Right lung (tissue), 5 donors: Measurements from ENCODE around the gene STK16. TPM values are rescaled to one million over a fixed set of nuclear protein-coding genes. Genes with fewer than 3 reads are reported as not detected.
"Not testable (repeated sequence)": the region's sequence is repeated elsewhere in the genome, so short reads cannot be mapped to it uniquely, and the experiment has no call there.

Source experiments
- DNase-seq, 2 donors: peaks; one replicate each; pipeline ENCODE4 v3.0.0-alpha.2; 2013
- polyA plus RNA-seq, 5 donors: library from polyadenylated mRNA; unstranded; fragments of 120-200 nt; gene quantifications; one replicate each; pipeline versions ENCODE4 v1.2.1 to v1.2.3, GENCODE V29; 2013; ENCODE audit warnings: inconsistent platforms in 1 of 5, low replicate concordance in 1 of 5; ENCODE audit not compliant: insufficient read length in 5 of 5, insufficient read depth in 1 of 5

Gene STK16
- polyA plus RNA-seq, 5 donors: 32.1 to 36.2 (median 35.2) TPM

DNA sequence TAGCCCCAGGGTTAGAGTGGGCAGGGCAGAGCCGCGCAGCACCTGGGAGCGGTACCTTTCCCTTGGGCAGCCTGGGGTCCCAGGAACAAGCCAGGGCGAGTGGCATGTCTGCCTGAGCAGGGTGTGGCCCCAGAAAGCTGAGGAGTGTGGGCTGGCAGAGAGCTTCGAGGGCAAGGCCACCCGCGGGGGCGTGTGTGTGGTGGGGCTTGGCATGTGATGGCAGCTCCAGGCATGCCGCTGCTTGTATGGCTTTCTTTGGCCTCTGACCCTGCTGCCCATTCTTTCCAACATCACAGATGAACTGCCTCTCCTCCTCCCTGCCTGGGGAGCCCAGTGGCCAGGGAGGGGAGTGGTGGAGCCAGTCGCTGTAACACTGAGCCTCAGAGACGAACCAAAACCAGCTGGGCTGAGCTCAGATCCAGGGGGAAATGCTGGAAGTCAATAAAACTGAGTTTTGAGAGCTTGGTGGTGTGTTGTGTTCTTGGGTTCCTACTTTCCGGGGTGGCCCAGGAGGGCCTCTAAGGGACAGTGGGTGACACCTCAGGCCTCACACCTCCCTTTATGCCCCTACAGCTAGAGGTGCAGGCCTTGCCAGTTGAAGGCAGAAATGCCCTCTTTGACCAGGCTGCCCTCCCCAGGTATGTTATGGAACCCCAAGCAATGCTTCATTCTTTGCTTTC lies 41.3 kb downstream of the STK16 start:
- no peak for DNase-seq

DNA sequence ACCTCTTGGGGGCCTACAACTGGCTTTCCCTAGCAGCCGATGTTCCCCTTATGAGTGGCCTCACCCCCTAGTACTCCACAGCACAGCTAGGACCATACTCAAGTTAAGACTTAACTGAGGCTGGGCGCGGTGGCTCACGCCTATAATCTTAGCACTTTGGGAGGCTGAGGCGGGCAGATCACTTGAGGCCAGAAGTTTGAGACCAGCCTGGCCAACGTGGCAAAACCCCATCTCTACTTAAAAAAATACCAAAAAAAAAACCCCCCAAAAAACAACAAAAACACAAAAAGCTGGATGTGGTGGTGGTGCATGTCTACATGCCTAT lies 41.8 kb downstream of the STK16 start:
- not testable (repeated sequence) for DNase-seq

DNA sequence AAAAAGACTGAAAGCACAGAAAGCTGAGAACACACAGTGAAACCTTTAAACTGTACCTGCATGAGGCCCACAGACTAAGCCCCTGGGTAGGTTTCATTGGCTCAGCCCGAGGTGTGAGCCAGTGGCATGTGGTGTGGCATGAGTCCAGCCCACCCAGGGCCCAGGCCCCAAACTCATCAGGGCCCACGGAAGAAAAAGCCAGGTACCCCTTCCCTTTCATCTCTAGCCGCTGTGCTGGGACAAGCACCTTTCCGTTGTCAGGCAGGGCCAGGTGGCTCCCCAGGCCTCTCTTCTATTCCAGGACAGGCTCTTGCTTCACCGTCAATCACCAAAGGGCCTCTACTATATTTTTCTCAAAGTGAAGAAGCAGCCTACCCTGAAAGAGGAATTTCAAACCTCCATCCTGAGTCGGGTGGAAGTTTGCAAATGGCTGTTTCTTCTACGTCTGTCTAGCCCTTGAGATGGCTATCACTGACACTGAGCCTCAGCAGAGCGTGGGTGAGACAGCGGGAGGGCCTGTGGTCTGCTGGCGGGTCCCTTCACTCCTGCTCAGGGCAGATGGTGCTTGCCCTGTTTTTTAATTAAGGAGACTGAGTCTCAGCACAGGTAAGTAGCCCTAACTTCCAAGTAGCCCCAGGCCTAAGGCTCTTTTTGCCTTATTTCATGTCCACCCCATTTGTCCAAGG lies 42.4 kb downstream of the STK16 start:
- no peak for DNase-seq

DNA sequence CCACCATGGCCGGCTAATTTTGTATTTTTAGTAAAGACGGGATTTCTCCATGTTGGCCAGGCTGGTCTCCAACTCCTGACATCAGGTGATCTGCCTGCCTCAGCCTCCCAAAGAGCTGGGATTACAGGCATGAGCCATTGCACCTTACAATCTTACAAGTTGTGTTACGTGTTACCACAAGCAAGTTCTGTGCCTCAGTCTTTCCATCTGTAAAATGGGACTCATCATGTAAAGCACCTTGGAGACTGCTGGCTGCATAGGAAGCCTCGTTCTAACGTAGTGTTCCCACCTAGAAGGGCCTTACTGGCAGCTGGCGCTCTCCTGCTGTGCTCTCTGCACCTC lies 43.9 kb downstream of the STK16 start:
- no peak for DNase-seq

DNA sequence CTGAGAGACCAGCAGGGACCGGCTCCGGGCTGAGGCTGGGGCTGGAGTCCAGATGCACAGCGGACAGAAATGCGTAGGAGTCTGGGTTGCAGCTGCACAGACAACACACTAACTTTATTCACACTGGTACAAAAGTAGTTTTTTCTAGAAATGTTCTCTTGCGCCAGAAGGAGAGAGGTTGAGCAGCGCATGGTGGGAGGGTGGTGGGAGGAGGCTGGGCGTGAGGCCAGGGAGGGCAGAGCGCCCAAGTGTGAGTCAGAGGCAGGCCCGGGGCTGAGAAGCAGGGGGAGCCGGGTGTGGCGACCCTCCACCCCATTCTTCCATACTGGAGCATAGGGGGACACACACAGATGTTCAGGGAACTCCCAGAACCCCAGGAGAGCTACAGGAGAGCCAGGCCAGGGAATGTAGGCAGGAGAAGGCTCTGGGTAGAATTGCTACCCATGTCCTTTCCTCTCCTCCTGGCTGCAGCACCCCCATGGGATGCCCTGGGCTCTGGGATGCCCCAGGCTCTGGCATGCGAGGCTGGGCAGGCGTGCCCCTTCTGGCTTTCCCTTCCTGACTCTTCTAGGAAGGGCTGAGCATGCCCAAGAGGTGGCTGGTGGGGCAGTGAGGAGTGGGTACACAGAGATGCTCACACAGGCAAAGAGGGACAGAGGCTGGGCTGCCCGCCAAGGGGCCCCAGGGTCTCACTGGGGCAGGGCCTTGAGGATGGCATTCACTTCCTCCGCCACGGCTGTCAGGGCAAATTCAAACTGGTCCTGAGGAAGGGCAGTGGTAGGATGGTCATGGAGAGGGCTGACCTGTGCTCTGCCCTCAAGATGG lies 44.5 kb downstream of the STK16 start:
- peak; percentile 70 to 76 for DNase-seq

DNA sequence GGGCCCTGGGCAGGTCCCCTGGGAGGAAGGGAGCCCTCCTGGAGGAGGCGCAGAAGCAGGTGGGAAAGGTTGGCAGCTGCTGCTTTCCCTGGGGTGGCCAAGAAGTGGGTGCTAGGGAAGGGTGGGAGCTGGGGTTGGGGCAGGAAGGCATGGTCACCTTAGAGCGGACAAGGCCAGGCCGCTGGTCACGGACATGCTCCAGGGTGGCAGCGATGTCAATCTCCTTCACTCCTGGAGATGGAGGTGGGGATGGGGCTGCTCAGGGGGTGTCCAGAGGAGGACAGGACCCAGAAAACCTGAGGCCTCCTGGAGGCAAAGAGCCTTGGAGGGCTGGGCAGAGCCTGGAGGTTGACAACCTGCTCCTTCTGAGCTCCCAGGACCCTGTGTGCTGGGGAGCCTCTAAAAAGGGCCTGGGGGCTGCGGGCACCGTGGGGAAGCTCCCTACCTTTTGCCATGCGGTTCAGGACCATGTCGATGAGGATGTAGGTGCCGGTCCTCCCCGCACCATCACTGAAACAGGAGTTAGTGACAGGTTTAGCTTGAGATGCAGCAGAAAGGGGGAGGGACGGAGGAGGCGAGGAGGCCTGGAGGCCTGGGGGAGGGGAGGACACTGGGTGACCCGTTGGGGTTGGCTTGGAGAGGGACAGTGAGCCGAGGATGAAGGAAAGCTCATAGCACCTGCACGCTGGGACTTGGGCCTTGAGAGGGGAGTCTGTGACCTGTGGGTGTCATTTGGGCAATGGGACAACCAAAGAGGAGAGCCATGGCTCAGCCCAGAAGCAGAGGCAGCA lies 45.3 kb downstream of the STK16 start:
- DNase-seq: no peak

DNA sequence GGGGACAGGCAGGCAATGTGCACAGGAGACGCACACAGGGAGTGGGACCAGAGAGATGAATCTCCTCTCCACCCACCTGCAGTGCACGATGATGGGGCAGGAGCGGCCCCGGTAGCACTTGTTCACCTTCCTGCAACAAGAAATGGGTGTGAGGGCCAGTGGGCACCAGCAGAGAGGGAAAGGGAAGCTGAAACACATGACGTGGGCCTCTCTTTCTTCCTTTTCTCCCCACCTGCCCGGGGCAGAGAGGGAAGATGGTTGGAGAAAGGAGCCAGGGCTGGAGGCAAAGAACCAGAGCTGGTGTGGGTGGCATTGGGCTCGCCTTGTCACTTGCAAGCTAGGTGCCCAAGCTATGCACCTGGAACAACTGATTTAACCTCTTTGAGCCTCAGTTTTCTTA lies 46.1 kb downstream of the STK16 start:
- no peak for DNase-seq

DNA sequence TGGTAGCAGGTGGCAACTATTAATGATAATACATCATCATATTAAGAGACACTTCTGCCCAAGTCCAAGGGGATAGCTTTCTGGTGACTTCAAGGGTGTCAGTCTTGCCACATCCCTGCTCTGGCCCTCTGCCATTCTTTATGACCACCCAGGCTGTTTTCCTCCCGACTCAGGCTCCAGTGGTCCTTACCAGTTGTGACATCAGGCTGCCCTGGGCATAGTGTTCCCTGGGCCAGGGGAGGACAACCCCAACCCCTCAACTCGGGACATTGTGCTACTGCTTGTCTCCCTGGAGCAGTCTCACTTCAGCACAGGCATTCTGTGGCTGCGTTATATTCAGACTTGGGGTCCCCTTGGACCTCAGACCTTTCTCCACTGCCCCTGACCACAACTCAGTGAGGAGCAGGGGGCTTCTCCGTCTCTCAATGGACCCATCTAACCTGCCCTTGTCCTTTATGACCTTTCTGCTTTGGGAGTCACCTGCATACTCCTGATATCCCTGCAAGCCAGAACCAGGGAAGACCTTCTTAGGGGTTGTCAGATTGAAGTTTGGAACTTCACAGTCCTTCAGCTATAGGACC lies 46.7 kb downstream of the STK16 start:
- no peak for DNase-seq

DNA sequence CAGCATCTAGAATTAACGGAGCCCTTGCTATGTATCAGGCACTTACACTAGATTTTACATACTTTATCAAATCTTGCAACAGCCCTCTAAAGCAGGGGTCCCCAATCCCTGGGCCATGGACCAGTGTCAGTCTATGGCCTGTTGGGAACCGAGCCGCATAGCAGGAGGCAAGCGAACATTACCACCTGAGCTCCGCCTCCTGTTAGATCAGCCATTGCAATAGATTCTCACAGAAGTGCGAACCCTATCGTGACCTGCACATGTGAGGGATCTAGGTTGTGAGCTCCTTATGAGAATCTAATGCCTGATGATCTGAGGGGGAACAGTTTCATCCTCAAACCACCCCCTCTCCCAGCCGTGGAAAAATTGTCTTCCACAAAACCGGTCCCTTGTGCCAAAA lies 47.3 kb downstream of the STK16 start:
- DNase-seq: no peak

DNA sequence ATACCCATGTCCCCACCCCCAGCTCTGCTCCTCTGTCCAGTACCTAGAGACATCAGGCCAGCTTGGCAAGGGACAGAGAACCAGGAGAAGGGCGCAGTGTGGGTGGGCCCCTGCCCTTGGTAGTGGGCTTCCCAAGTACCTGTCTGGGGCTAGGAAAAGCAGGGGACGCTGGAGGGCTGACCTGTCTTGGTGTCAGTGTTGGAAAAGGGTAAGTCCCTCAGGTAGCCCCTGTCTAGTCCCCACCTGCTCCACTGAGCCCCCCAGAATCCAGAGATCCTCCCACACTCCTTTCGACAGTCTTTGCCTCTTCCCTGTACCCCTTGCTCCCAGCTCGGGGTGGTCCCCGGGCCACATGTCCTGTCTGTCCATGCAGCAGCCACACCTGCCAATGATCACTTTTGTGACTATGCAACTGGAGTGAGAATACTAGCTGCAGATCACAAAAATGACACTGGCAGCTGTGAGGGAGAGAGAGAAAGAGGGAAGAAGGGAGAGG lies 48.5 kb downstream of the STK16 start:
- no peak for DNase-seq

DNA sequence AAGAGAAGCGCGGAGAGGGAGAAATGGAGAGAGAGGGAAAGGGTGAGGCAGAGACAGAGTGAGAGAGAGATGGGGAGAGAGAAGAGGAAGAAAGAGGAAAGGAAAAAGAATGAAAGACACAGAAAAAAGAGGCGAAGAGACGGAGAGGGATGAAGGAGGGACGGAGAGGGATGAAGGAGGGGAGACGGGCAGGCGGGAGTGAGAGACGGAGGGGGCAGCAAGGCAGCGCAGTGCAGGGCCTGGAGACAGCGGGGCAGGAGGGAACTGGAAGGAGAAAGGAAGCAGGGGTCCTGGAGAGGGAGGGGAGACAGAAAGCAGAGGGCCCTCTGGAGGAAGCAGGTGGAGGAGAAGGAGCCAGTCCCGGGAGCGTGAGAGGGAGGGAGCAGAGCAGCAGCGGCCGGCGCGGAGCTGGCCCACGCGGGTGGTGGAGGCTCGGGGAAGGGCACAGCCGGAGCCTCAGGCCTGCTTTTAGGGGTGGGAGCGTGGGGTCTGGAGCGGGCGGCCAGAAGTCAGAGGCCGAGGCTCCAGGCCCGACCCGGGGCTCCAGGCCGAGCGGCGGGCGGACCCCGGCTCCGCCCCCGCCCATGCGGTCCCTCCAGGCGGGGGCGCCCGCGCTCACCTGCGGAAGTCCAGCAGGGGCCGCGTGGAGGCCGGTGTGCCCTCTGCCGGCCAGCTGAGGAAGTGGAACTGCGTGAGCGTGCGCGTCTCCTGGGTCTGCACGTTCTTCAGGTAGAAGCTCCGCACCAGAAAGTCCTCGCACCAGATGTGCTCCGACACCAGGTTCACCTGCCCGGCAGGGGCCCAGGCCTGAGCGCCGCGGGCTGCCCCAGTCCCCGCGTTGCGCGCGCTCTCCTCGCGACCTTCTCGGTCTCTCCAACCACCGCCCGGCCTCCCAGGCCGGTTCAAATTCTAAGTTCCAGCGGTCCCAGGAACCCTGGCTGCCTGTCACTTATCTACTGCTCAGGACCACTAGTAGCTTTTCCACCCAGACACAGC lies 49.4 kb downstream of the STK16 start:
- peak; percentile 83 to 86 for DNase-seq

DNA sequence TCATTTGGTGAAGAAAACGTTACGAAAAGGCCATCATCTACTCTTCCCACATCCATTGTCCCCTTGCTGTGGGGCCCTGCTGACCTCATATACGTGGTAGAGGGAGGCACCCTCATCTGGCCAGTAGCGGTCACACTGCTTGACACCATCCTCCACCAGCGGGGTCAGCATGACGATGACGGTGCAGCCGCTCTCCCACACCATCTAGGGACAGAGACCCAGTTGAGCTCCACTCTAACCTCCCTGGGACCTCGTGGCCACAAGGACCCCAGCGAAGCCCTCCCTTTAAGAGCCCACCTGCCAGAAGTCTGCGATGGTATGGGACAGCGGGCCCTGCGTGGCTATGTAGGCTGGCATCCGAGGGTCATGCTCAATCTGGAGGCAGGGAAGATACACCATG lies 50.9 kb downstream of the STK16 start:
- no peak for DNase-seq

DNA sequence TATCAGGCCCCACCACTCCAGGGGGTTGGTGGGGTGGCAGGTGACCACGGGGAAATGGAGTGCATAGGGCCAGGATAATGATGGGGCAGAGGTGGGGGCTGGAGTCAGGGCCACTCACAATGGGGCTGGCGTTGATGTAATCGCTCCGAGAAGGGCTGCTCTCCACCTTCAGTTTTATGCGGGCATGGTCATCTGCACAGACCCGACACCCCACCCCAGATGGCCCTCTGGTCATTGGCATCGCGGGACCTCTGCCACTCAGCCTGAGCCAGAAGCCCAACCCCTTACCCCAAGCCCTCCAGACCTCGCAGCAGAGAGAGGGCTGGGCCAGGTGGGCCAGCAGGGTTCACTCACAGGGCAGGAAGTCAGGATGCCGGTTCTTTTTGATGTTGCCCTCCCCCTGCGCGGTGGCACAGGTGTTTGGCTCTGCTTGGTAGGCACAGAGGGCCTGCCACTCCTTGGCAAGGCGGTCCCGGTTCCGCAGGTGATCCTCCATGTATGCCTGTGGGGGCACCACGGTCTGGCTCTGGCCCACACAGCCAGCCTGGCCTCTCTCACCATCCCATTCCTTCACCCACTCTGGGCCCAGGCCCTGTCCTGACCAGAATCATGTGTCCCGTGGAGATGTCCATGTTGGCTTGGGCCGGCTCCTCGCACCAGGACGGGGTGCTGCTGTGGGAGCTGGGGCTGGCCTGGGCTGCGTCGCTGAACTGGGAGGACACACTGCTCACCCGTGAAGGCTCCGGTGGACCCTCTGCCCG lies 51.5 kb downstream of the STK16 start:
- DNase-seq: no peak

DNA sequence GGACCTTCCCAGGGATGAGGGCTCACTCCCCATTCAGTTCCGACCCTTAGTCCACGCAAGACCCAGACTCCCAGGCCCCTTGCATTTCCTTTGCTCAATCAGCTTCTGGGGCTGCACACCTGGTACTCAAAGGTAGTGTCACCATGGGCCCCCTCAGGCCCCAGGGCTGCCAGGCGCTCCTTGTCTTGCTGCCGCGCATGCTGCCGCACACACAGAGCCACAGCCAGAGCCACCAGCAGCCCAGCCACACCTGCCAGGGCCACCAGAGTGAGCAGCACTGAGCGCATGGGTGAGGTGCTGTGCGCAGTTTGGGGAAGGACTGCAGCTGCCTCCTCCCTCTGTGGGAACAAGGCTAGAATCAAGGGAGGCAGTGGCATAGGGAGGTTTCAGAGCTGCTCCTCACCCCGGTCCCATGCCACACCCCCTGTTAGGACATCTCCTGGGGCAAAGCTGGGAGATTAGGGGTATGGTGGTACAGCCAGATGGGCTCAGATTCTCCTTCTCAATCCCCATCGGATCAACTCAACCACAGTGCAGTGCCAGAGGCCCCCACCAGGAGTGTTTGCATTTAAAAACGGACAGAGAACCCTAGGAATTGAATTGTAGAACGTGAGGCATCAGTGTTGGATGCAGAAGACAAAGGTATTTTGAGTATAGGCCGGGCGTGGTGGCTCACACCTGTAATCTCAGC lies 52.6 kb downstream of the STK16 start:
- DNase-seq: no peak

DNA sequence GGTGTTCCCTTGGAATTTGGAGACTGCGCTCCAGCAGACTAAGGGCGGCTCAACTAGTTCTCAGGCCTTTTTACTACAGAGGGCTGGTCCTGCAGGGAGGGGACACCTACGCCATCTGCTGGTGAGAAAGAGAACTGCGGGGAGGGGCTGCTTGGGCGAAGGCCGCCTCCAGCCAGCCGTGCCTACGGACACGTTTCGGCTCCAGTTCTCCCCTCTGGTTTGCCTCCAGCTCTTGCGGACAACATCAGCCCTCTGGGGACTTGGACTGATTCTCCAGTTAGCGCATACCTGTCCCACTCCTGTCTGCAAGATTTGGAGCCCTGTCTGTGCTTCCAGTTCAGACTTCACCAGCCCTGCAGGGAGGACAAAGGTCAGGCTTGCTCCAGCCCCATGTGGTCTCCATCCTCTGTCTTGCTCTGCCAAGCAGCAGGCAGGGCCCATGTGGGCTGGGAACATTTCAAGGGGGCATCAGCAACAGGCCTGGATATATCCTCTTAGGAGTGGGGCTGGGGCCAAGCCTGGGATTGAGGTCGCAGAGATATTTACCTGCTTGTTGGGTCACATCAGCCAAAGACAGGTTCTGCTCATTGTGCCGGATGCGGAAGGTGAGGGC lies 53.6 kb downstream of the STK16 start:
- DNase-seq: peak; percentile 64 to 78

DNA sequence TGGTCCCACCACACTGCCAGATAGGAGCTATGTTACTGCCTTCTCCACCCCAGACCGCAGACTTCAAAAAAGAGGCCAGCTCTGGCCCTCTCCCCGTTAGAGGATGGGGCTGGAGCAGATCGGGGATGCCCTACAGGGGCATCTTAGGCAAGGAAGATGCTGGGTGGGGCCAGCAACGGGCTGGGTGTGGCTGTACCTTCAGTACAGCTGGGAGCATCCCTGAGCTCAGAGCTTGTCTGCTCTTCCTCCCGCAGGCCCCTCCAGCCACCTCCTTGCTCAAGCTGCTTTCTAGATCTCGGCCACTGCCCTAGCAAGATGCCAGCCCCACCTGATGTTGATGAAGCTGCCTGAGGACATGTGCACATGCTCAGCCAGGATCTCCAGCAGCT lies 54.1 kb downstream of the STK16 start:
- DNase-seq: no peak
